HT1080 (cell line): ENCODE measurements around the gene ASMT. TPM values are rescaled to one million over a fixed set of nuclear protein-coding genes. Genes with fewer than 3 reads are reported as not detected.
"Not testable (repeated sequence)": the region's sequence is repeated elsewhere in the genome, so short reads cannot be mapped to it uniquely, and the experiment has no call there.

Experiments used
- DNase-seq: peaks from one replicate; pipeline ENCODE4 v3.0.0-alpha.2; 2015; ENCODE audit warnings: low read depth
- polyA plus RNA-seq, 2 experiments: library from polyadenylated mRNA; depleted of rRNA; stranded (reverse); fragments of >200 nt; gene quantifications; 2 replicates each; pipeline ENCODE4 v1.2.3, GENCODE V29; 2015
- total RNA-seq: library from RNA; depleted of rRNA; stranded (reverse); fragments of >200 nt; shearing (Covaris generic); gene quantifications from 2 replicates; pipeline ENCODE4 v1.2.3, GENCODE V29; 2014; rRNA removed

Gene ASMT
- total RNA-seq = 0.32 TPM in 1 of 2 replicates, not detected in the other
- polyA plus RNA-seq (2015; cell fraction: cytosol; rRNA removed) = not detected in 2 replicates
- not detected in 2 replicates for polyA plus RNA-seq (2015; cell fraction: nucleus; rRNA removed)

GRCh38 chrX:1614927-1615326 is at the start of gene ASMT:
TSS of gene ASMT (plus strand) at chrX:1615059. CDS start at chrX:1615200, 141 bp downstream.
- DNase-seq = no peak

GRCh38 chrX:1574181-1574580 is 40.7 kb upstream of the ASMT start:
- DNase-seq = not testable (repeated sequence)

GRCh38 chrX:1576201-1576992 is 38.5 kb upstream of the ASMT start:
- DNase-seq = no peak

GRCh38 chrX:1577845-1578244 is 37.0 kb upstream of the ASMT start:
- no peak for DNase-seq

- DNase-seq = peak; percentile 28
These were observed 36.2 kb upstream of the ASMT start for GRCh38 chrX:1578511-1579173.

- peak; percentile 58 for DNase-seq
These were observed 33.7 kb upstream of the ASMT start for GRCh38 chrX:1581132-1581531.

- peak; percentile 87 for DNase-seq
These were observed 32.0 kb upstream of the ASMT start for GRCh38 chrX:1582686-1583437.

GRCh38 chrX:1584237-1585011 is 30.4 kb upstream of the ASMT start:
- no peak for DNase-seq

GRCh38 chrX:1587161-1587560 is 27.7 kb upstream of the ASMT start:
- DNase-seq = no peak

GRCh38 chrX:1589356-1590130 is 25.3 kb upstream of the ASMT start:
- DNase-seq = no peak

GRCh38 chrX:1591102-1591862 is 23.6 kb upstream of the ASMT start, which contains the start of gene AKAP17A:
TSS of gene AKAP17A (plus strand) at chrX:1591604. CDS start at chrX:1593463, 1,859 bp downstream.
- peak; percentile 87 for DNase-seq

GRCh38 chrX:1591863-1592469 is 22.9 kb upstream of the ASMT start:
- DNase-seq = no peak

- DNase-seq = peak; percentile 25
These were observed 22.3 kb upstream of the ASMT start for GRCh38 chrX:1592470-1593142.

- DNase-seq = no peak
These were observed 21.3 kb upstream of the ASMT start for GRCh38 chrX:1593286-1594271.

- no peak for DNase-seq
These were observed 19.2 kb upstream of the ASMT start for GRCh38 chrX:1595711-1596060.

GRCh38 chrX:1596676-1597344 is 18.0 kb upstream of the ASMT start:
- DNase-seq = no peak
